Glomerular endothelial cell (primary cell): Measurements from ENCODE around the gene ZCCHC3. TPM values are rescaled to one million over a fixed set of nuclear protein-coding genes. Genes with fewer than 3 reads are reported as not detected.
A peak's percentile ranks its signal among the peaks of the same experiment; 100 is the strongest.

Experiments used
- DNase-seq: peaks from one replicate; pipeline ENCODE4 v3.0.0-alpha.2; 2011; ENCODE audit warnings: low read depth, low spot score; ENCODE audit errors: extremely low read depth
- total RNA-seq: library from RNA; depleted of rRNA; stranded (reverse); fragments of >200 nt; gene quantifications from 2 replicates; pipeline ENCODE4 v1.2.3, GENCODE V29; 2015

ZCCHC3 gene
- total RNA-seq, 1 donor from 2014 or later, result 19.5 TPM

- DNase-seq, result no peak
These were observed 18.5 kb upstream of the ZCCHC3 start for GRCh38 chr20:278607-279571.

GRCh38 chr20:284172-284571 is 13.2 kb upstream of the ZCCHC3 start:
- no peak for DNase-seq

GRCh38 chr20:286508-286907 is 10.9 kb upstream of the ZCCHC3 start:
- no peak for DNase-seq

- DNase-seq, result no peak
These were observed 8.2 kb upstream of the ZCCHC3 start for GRCh38 chr20:288956-289692.

- DNase-seq, result no peak
These were observed 7.7 kb upstream of the ZCCHC3 start for GRCh38 chr20:289693-290083.

- peak; percentile 93 for DNase-seq
These were observed 7.1 kb upstream of the ZCCHC3 start, which contains the start of gene C20orf96 for GRCh38 chr20:290084-290831. C20orf96 (minus strand) TSS chr20:290750; CDS start chr20:290610, 140 bp downstream.

GRCh38 chr20:294602-295001 is 2.8 kb upstream of the ZCCHC3 start:
- DNase-seq, result no peak

- no peak for DNase-seq
These were observed 1.6 kb upstream of the ZCCHC3 start for GRCh38 chr20:295804-296203.

- no peak for DNase-seq
These were observed 780 bp downstream of the ZCCHC3 start for GRCh38 chr20:297925-298775.

GRCh38 chr20:298776-299391 is 1.5 kb downstream of the ZCCHC3 start:
- DNase-seq, result no peak

- no peak for DNase-seq
These were observed 3.1 kb downstream of the ZCCHC3 start for GRCh38 chr20:300345-300990.

GRCh38 chr20:301886-302848 is 4.8 kb downstream of the ZCCHC3 start:
- no peak for DNase-seq

- no peak for DNase-seq
These were observed 8.4 kb downstream of the ZCCHC3 start for GRCh38 chr20:305745-306144.

GRCh38 chr20:308427-309038 is 11.2 kb downstream of the ZCCHC3 start:
- DNase-seq, result no peak

- no peak for DNase-seq
These were observed 12.0 kb downstream of the ZCCHC3 start for GRCh38 chr20:309306-309840.

GRCh38 chr20:309841-310644 is 12.7 kb downstream of the ZCCHC3 start:
- DNase-seq, result no peak
